Measurements from ENCODE around the gene NDUFV3.

Gene NDUFV3

DNA sequence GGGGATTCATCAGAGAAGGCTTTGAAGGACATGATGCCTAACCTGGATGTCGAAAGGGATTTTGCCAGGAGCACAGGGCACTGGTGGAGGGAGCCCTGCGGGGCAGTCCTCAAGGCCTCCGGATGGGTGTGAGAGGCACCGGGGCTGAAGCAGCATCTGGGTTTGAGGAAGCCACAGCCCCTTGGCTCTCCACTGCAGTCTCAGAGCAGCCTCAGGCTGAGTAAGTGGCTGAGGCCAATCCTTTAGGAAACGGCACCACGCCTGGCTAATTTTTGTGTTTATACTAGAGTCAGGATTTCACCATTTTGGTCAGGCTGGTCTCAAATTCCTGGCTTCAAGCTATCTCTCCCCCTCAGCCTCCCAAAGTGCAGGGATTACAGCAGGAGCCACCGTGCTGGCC is 20.4 kb downstream of the NDUFV3 start:
- H3K36me3 ChIP-seq (ENCODE audit: control insufficient read depth, insufficient read depth, low read length), result peaks cover 7% of the 10 kb centered on the region
- no peak for DNase-seq (ENCODE audit: extremely low read depth, insufficient read length)
- H3K4me3 ChIP-seq (replicated peaks; ENCODE audit: low read depth, low read length), result no peak overlapping the region
- no peaks in the 10 kb centered on the region for H3K27me3 ChIP-seq (replicated peaks; ENCODE audit: control insufficient read depth, insufficient read depth, low read length)
- TF ChIP-seq, protein P1, sequence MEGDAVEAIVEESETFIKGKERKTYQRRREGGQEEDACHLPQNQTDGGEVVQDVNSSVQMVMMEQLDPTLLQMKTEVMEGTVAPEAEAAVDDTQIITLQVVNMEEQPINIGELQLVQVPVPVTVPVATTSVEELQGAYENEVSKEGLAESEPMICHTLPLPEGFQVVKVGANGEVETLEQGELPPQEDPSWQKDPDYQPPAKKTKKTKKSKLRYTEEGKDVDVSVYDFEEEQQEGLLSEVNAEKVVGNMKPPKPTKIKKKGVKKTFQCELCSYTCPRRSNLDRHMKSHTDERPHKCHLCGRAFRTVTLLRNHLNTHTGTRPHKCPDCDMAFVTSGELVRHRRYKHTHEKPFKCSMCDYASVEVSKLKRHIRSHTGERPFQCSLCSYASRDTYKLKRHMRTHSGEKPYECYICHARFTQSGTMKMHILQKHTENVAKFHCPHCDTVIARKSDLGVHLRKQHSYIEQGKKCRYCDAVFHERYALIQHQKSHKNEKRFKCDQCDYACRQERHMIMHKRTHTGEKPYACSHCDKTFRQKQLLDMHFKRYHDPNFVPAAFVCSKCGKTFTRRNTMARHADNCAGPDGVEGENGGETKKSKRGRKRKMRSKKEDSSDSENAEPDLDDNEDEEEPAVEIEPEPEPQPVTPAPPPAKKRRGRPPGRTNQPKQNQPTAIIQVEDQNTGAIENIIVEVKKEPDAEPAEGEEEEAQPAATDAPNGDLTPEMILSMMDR (IDR thresholded peaks at IDR 0.05; ENCODE audit: insufficient read depth, low read length, poor library complexity, severe bottlenecking), result no peak

GRCh38 chr21:42918291-42918690 is 25.2 kb downstream of the NDUFV3 start:
- H3K36me3 ChIP-seq (ENCODE audit: control insufficient read depth, insufficient read depth, low read length), result peaks cover 2% of the 10 kb centered on the region
- no peak for DNase-seq (ENCODE audit: extremely low read depth, insufficient read length)
- TF ChIP-seq, protein P1 (IDR thresholded peaks at IDR 0.05; ENCODE audit: insufficient read depth, low read length, poor library complexity, severe bottlenecking), result no peak

DNA sequence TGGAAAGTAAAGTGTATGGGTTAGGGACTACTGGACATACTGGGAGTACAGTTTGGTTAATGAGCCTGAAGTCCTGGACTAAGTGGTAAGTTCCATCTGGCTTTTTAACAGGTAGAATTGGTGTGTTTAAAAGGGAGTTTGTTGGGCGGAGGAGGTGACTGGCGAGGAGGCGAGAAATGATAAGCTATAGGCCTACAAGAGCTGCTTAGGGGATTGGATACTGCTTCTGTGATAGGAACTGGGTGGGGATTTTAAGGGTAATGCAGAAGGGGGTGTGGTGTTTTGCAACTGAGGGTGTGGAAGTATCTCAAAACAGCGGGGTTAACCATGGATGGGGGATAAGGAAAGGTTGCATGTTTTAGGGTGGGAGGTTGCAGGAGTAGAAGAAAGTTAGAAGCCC is 28.8 kb downstream of the NDUFV3 start:
- no peaks in the 10 kb centered on the region for H3K36me3 ChIP-seq (ENCODE audit: control insufficient read depth, insufficient read depth, low read length)
- DNase-seq (ENCODE audit: extremely low read depth, insufficient read length), result no peak
- H3K4me3 ChIP-seq (replicated peaks; ENCODE audit: low read depth, low read length), result no peak overlapping the region
- TF ChIP-seq, protein P1 (IDR thresholded peaks at IDR 0.05; ENCODE audit: insufficient read depth, low read length, poor library complexity, severe bottlenecking), result no peak
- H3K27me3 ChIP-seq (replicated peaks; ENCODE audit: control insufficient read depth, insufficient read depth, low read length), result no peaks in the 10 kb centered on the region

More at GRCh38 chr21:42918291-42918690, 25.2 kb downstream of the NDUFV3 start:
- no peaks in the 10 kb centered on the region for H3K27me3 ChIP-seq (replicated peaks; ENCODE audit: control insufficient read depth, insufficient read depth, low read length)
- no peak overlapping the region for H3K4me3 ChIP-seq (replicated peaks; ENCODE audit: low read depth, low read length)

DNA sequence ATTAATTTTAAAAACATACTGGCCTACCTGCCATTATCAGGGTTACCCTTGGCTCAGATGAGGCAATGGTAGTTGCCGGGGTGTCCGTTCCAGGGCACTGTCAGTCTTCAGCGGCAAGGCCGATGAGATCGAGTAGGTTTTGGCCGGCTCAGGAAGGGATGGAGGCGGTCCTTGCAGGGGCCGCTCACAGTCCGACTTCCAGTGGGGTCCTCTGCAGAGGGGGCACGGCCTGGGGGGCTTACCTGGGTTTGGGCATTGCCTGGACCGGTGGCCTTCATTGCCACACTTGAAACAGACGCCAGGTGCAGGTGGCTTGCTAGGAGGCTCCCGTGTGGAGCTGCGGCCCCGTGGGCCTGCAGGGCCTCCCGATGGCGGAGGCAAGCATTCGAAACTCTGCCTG is 29.8 kb downstream of the NDUFV3 start:
- TF ChIP-seq, protein P1 (IDR thresholded peaks at IDR 0.05; ENCODE audit: insufficient read depth, low read length, poor library complexity, severe bottlenecking), result no peak
- no peaks in the 10 kb centered on the region for H3K36me3 ChIP-seq (ENCODE audit: control insufficient read depth, insufficient read depth, low read length)

GRCh38 chr21:42923553-42924432 is 30.7 kb downstream of the NDUFV3 start:
- peak; percentile 50 for DNase-seq (ENCODE audit: extremely low read depth, insufficient read length)
- TF ChIP-seq, protein P1 (IDR thresholded peaks at IDR 0.05; ENCODE audit: insufficient read depth, low read length, poor library complexity, severe bottlenecking), result peak; percentile 87
- no peak overlapping the region for H3K4me3 ChIP-seq (replicated peaks; ENCODE audit: low read depth, low read length)
- no peaks in the 10 kb centered on the region for H3K27me3 ChIP-seq (replicated peaks; ENCODE audit: control insufficient read depth, insufficient read depth, low read length)
- H3K36me3 ChIP-seq (ENCODE audit: control insufficient read depth, insufficient read depth, low read length), result no peaks in the 10 kb centered on the region

More for the DNA sequence above, 29.8 kb downstream of the NDUFV3 start:
- no peak overlapping the region for H3K4me3 ChIP-seq (replicated peaks; ENCODE audit: low read depth, low read length)
- DNase-seq (ENCODE audit: extremely low read depth, insufficient read length), result no peak
- H3K27me3 ChIP-seq (replicated peaks; ENCODE audit: control insufficient read depth, insufficient read depth, low read length), result no peaks in the 10 kb centered on the region

Data from GM06990 (cell line).